Endothelial cell of umbilical vein (primary cell): ENCODE measurements around the gene EMP2. TPM values are rescaled to one million over a fixed set of nuclear protein-coding genes. Genes with fewer than 3 reads are reported as not detected.

Experiments
- BruUV-seq: library from RNA; stranded (reverse); fragments of 400-500 nt; replicated peaks from 2 replicates; lab custom pipeline; 2021; lab: Mats Ljungman, UMichigan
- CTCF ChIA-PET: fragments of 300-600, 350-600 bp; sonication (Branson Sonifier 250); formaldehyde crosslinking; loops from one replicate; lab custom pipeline; 2021; ENCODE audit warnings: antibody characterized with exemption, inconsistent platforms; lab: Charles Lee
- POLR2A ChIA-PET: fragments of 300-600, 350-600 bp; sonication (Branson Sonifier 250); formaldehyde crosslinking; loops from one replicate; lab custom pipeline; 2021; ENCODE audit warnings: antibody characterized with exemption, inconsistent platforms; lab: Charles Lee
- DNase-seq: peaks from one replicate; pipeline ENCODE4 v3.0.0-alpha.2; 2011; ENCODE audit warnings: low read depth, low spot score
- FAIRE-seq: peaks from 2 replicates; lab custom pipeline; 2011; peaks lifted over from hg19 to GRCh38; lab: Jason Lieb, UNC
- H2AFZ ChIP-seq: 2 replicates; pipeline ENCODE4 v1.6.0; 2012; ENCODE audit warnings: low read depth, low read length, control low read depth, inconsistent platforms
- H3K27ac ChIP-seq: 2 replicates; pipeline ENCODE4 v1.5.1; 2011; ENCODE audit warnings: low read depth, mild to moderate bottlenecking, control low read depth, low read length, moderate library complexity; ENCODE audit not compliant: insufficient read depth
- H3K27me3 ChIP-seq, 2 experiments: 2 replicates each; pipeline versions ENCODE4 v1.6.0 to v1.6.1; 2011; ENCODE audit warnings: low read length in 2 of 2, mixed read lengths in 1 of 2; ENCODE audit not compliant: control insufficient read depth in 2 of 2, insufficient read depth in 2 of 2
- H3K36me3 ChIP-seq, 2 experiments: 2 replicates in 1 of 2; 3 replicates in 1 of 2; pipeline ENCODE4 v1.5.1; 2011; ENCODE audit warnings: low read length in 2 of 2, mild to moderate bottlenecking in 1 of 2, moderate library complexity in 1 of 2; ENCODE audit not compliant: control insufficient read depth in 2 of 2, insufficient read depth in 2 of 2; ENCODE audit errors: extremely low read depth in 1 of 2
- H3K4me1 ChIP-seq: 3 replicates; pipeline ENCODE4 v1.5.1; 2011; ENCODE audit warnings: mild to moderate bottlenecking, low read length; ENCODE audit not compliant: control insufficient read depth, insufficient read depth; ENCODE audit errors: extremely low read depth
- H3K4me2 ChIP-seq: 2 replicates; pipeline ENCODE4 v1.6.1; 2011; ENCODE audit warnings: low read length, control low read depth, mixed read lengths; ENCODE audit not compliant: insufficient read depth
- H3K4me3 ChIP-seq, 3 experiments: fragments of 200-600 bp in 1 of 3; sonication (generic), shearing (Covaris generic) in 1 of 3; replicated peaks in 1 of 3; 2 replicates each; pipeline ENCODE4 v1.5.1; 2011 to 2016; ENCODE audit warnings: control low read depth in 3 of 3, low read length in 3 of 3, mild to moderate bottlenecking in 2 of 3, inconsistent platforms in 1 of 3, low read depth in 1 of 3, moderate library complexity in 1 of 3; ENCODE audit not compliant: insufficient read depth in 1 of 3
- H3K79me2 ChIP-seq: 2 replicates; pipeline ENCODE4 v1.6.0; 2012; ENCODE audit warnings: low read length, inconsistent platforms; ENCODE audit not compliant: control insufficient read depth, insufficient read depth
- H3K9ac ChIP-seq: replicated peaks from 2 replicates; pipeline ENCODE3; 2011; ENCODE audit warnings: low read length, control low read depth; ENCODE audit not compliant: insufficient read depth; ENCODE audit errors: extremely low read depth
- H3K9me1 ChIP-seq: replicated peaks from 3 replicates; pipeline ENCODE4 v1.6.0; 2011; ENCODE audit warnings: mild to moderate bottlenecking, low read length; ENCODE audit not compliant: control insufficient read depth, insufficient read depth; ENCODE audit errors: extremely low read depth
- H3K9me3 ChIP-seq: replicated peaks from 2 replicates; pipeline ENCODE4 v1.5.1; 2012; ENCODE audit warnings: low read length, inconsistent platforms; ENCODE audit not compliant: control insufficient read depth, insufficient read depth
- H4K20me1 ChIP-seq: replicated peaks from 2 replicates; pipeline ENCODE3; 2011; ENCODE audit warnings: mild to moderate bottlenecking, low read length; ENCODE audit not compliant: control insufficient read depth, insufficient read depth; ENCODE audit errors: extremely low read depth
- CTCF ChIP-seq, 2 donors: IDR thresholded peaks; 1 replicate in 1 of 2; 2 replicates in 1 of 2; pipeline ENCODE4 v1.5.1; 2011; ENCODE audit warnings: low read length in 2 of 2, mild to moderate bottlenecking in 2 of 2, moderate library complexity in 2 of 2, control low read depth in 1 of 2, inconsistent platforms in 1 of 2, low read depth in 1 of 2; ENCODE audit not compliant: insufficient read depth in 1 of 2; ENCODE audit errors: extremely low read depth in 1 of 2
- EZH2 ChIP-seq: IDR thresholded peaks from 2 replicates; pipeline ENCODE4 v1.6.1; 2012; ENCODE audit warnings: borderline replicate concordance, low read depth, mild to moderate bottlenecking, moderate library complexity, low read length, inconsistent platforms; ENCODE audit not compliant: severe bottlenecking
- FOS ChIP-seq: IDR thresholded peaks from 2 replicates; pipeline ENCODE4 v1.6.1; 2011; ENCODE audit warnings: mild to moderate bottlenecking, low read length, moderate library complexity, borderline replicate concordance; ENCODE audit not compliant: insufficient read depth
- GATA2 ChIP-seq: IDR thresholded peaks from 2 replicates; pipeline ENCODE4 v1.7.0; 2011; ENCODE audit warnings: low read depth, mild to moderate bottlenecking, moderate library complexity, mixed read lengths, low read length; ENCODE audit not compliant: insufficient read length, insufficient read depth
- JUN ChIP-seq: IDR thresholded peaks from 2 replicates; pipeline ENCODE4 v1.6.1; 2011; ENCODE audit warnings: borderline replicate concordance, low read depth; ENCODE audit not compliant: insufficient read length, insufficient read depth
- MYC ChIP-seq: IDR thresholded peaks from one replicate; pipeline ENCODE4 v1.6.1; 2011; ENCODE audit warnings: mild to moderate bottlenecking, low read depth, low read length
- POLR2A ChIP-seq: IDR thresholded peaks from 2 replicates; pipeline ENCODE4 v1.6.1; 2012; ENCODE audit warnings: low read depth, mild to moderate bottlenecking, control low read depth, low read length
- POLR2AphosphoS5 ChIP-seq: IDR thresholded peaks from 2 replicates; pipeline ENCODE4 v1.6.1; 2012; ENCODE audit warnings: low read depth, mild to moderate bottlenecking, control low read depth, low read length, moderate library complexity; ENCODE audit not compliant: insufficient read depth
- dilution Hi-C: fragments of 300-500 bp; cut with MboI; formaldehyde crosslinking; loops from one replicate; pipeline ENCODE4 v1.15.0; 2019; ENCODE audit warnings: low sequenced_read_pairs; ENCODE audit not compliant: extremely low pct_ligation_motif_present
- intact Hi-C: fragments of 100-400 bp; cut with micrococcal nuclease; formaldehyde crosslinking; loops from one replicate; pipeline ENCODE4 v1.10.0; 2022
- polyA plus RNA-seq, 4 experiments: library from polyadenylated mRNA; depleted of rRNA in 3 of 4; stranded (reverse) in 3 of 4; unstranded in 1 of 4; fragments of >200 nt; gene quantifications; 2 replicates each; pipeline versions ENCODE4 v1.2.1 to v1.2.3, GENCODE V29; 2011 to 2012; ENCODE audit warnings: missing spikeins in 1 of 4
- total RNA-seq: library from RNA; stranded (reverse); gene quantifications from 2 replicates; pipeline ENCODE4 v1.2.3, GENCODE V29; 2021
- TF ChIP-seq, protein P1 (sequence below): IDR thresholded peaks from 2 replicates; pipeline ENCODE4 v1.6.1; 2011; ENCODE audit not compliant: insufficient read depth, insufficient read length

The EMP2 gene
- total and polyA plus RNA-seq, 2 donors (not counting 3 experiments of a cell fraction or from before 2014, with no cell fraction given): 19.0 to 25.5 TPM

GRCh38 chr16:10601444-10602408 is 21.3 kb upstream of the EMP2 start:
- intact Hi-C loops: no loop called here
- Histone ChIP-seq H3K9me3 (no peaks in the 10 kb centered on the region), H3K79me2 (no peaks in the 10 kb centered on the region), H2AFZ (no peak overlapping the region), H3K9ac (no peak overlapping the region), H4K20me1 (no peaks in the 10 kb centered on the region), H3K4me3 (no peak overlapping the region), H3K27ac (no peak overlapping the region), H3K4me1 (no peaks in the 10 kb centered on the region), H3K36me3 (no peaks in the 10 kb centered on the region), H3K27me3 (peaks cover 0 to 2% of the 10 kb centered on the region in 2 experiments), H3K4me2 (no peak overlapping the region), H3K9me1 (no peaks in the 10 kb centered on the region)
- dilution Hi-C loops: no loop called here
- no TSS peak for BruUV-seq
- DNase-seq (no peak), FAIRE-seq (no peak)
- TF ChIP-seq, protein P1, sequence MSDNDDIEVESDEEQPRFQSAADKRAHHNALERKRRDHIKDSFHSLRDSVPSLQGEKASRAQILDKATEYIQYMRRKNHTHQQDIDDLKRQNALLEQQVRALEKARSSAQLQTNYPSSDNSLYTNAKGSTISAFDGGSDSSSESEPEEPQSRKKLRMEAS: no peak
- no peak for TF ChIP-seq POLR2AphosphoS5
- no peak for TF ChIP-seq JUN
- no peak for TF ChIP-seq MYC
- no peak for TF ChIP-seq POLR2A
- no peak for TF ChIP-seq GATA2
- no peak for TF ChIP-seq CTCF (IDR thresholded peaks at IDR 0.05; ENCODE audit: extremely low read depth in 1 of 2, insufficient read depth in 1 of 2, low read depth in 1 of 2, low read length in 2 of 2)
- TF ChIP-seq EZH2: no peak
- no peak for TF ChIP-seq FOS
- ChIA-PET CTCF (no interaction called here), POLR2A (no interaction called here)
